CD8-positive, alpha-beta memory T cell (primary cell): Measurements from ENCODE around the gene KLHL24. TPM values are rescaled to one million over a fixed set of nuclear protein-coding genes. Genes with fewer than 3 reads are reported as not detected.
"Not testable (repeated sequence)": the region's sequence is repeated elsewhere in the genome, so short reads cannot be mapped to it uniquely, and the experiment has no call there.

Source experiments
- CTCF ChIA-PET: fragments of 350-600 bp; sonication (Branson Sonifier 250); formaldehyde crosslinking; loops from one replicate; lab custom pipeline; 2021; ENCODE audit warnings: antibody characterized with exemption; lab: Charles Lee
- POLR2A ChIA-PET: fragments of 350-600 bp; sonication (Branson Sonifier 250); formaldehyde crosslinking; loops from one replicate; lab custom pipeline; 2021; ENCODE audit warnings: antibody characterized with exemption; lab: Charles Lee
- DNase-seq, 5 donors: peaks; one replicate each; pipeline versions ENCODE4 v3.0.0 to v3.0.0-alpha.2; 2020 to 2022; ENCODE audit warnings: mixed read lengths in 1 of 5
- H3K27ac ChIP-seq: one replicate; pipeline ENCODE4 v1.7.0; 2013; ENCODE audit warnings: low read depth, mild to moderate bottlenecking, low read length, moderate library complexity
- H3K27me3 ChIP-seq: 2 replicates; pipeline ENCODE4 v1.7.0; 2013; ENCODE audit warnings: low read length, mild to moderate bottlenecking; ENCODE audit not compliant: insufficient read depth, poor library complexity, severe bottlenecking
- H3K36me3 ChIP-seq: 2 replicates; pipeline ENCODE4 v1.7.0; 2013; ENCODE audit warnings: mild to moderate bottlenecking, low read length, moderate library complexity; ENCODE audit not compliant: insufficient read depth
- H3K4me1 ChIP-seq: 2 replicates; pipeline ENCODE4 v1.7.0; 2013; ENCODE audit warnings: mild to moderate bottlenecking, low read length, moderate library complexity; ENCODE audit not compliant: insufficient read depth
- H3K4me3 ChIP-seq: 2 replicates; pipeline ENCODE4 v1.7.0; 2013; ENCODE audit warnings: mild to moderate bottlenecking, low read length
- H3K9me3 ChIP-seq: 2 replicates; pipeline ENCODE4 v1.7.0; 2013; ENCODE audit warnings: mild to moderate bottlenecking, low read length
- H3K27ac Mint-ChIP-seq, 8 donors: one replicate each; pipeline ENCODE4 v1.8.0; 2020 to 2021; ENCODE audit warnings: mixed read lengths in 8 of 8, mild to moderate bottlenecking in 6 of 8, inconsistent platforms in 3 of 8, moderate library complexity in 3 of 8
- H3K27me3 Mint-ChIP-seq, 2 donors: one replicate each; pipeline ENCODE4 v1.8.0; 2020 to 2021; ENCODE audit warnings: mixed read lengths in 2 of 2, mild to moderate bottlenecking in 1 of 2, moderate library complexity in 1 of 2
- H3K36me3 Mint-ChIP-seq, 3 donors: one replicate each; pipeline ENCODE4 v1.8.0; 2020 to 2021; ENCODE audit warnings: mixed read lengths in 3 of 3, inconsistent platforms in 1 of 3, mild to moderate bottlenecking in 1 of 3
- H3K4me1 Mint-ChIP-seq, 3 donors: one replicate each; pipeline ENCODE4 v1.8.0; 2020 to 2021; ENCODE audit warnings: mixed read lengths in 3 of 3, inconsistent platforms in 1 of 3, mild to moderate bottlenecking in 1 of 3
- H3K4me3 Mint-ChIP-seq, 7 donors: one replicate each; pipeline ENCODE4 v1.8.0; 2020 to 2021; ENCODE audit warnings: mixed read lengths in 7 of 7, mild to moderate bottlenecking in 6 of 7, moderate library complexity in 4 of 7, inconsistent platforms in 2 of 7
- H3K9me3 Mint-ChIP-seq, 5 donors: one replicate each; pipeline ENCODE4 v1.8.0; 2020 to 2022; ENCODE audit warnings: mixed read lengths in 5 of 5, mild to moderate bottlenecking in 3 of 5, moderate library complexity in 2 of 5, inconsistent platforms in 1 of 5
- polyA plus RNA-seq: library from polyadenylated mRNA; unstranded; fragments of 300-500 nt; fragmentation: Illumina TruSeq; gene quantifications from one replicate; pipeline ENCODE4 v1.2.3, GENCODE V29; 2021
- total RNA-seq, 2 experiments: library from RNA; stranded (reverse); gene quantifications; one replicate each; pipeline ENCODE4 v1.2.3, GENCODE V29; 2021

Gene KLHL24
- total and polyA plus RNA-seq, 3 experiments from 2014 or later, result 13.4 to 44.9 (median 16.9) TPM

GRCh38 chr3:183626877-183627594 is 8.4 kb upstream of the KLHL24 start:
- Histone ChIP-seq H3K4me3 (no peak overlapping the region), H3K9me3 (no peaks in the 10 kb centered on the region), H3K27ac (no peak overlapping the region), H3K36me3 (no peaks in the 10 kb centered on the region), H3K27me3 (no peaks in the 10 kb centered on the region), H3K4me1 (no peaks in the 10 kb centered on the region)
- peaks cover 0 to 2% (median 0%) of the 10 kb centered on the region in 5 donors for H3K9me3 Mint-ChIP-seq
- H3K36me3 Mint-ChIP-seq, result peaks cover 0 to 5% (median 0%) of the 10 kb centered on the region in 3 donors
- DNase-seq, result no peak
- peaks cover 0 to 8% of the 10 kb centered on the region in 2 donors for H3K27me3 Mint-ChIP-seq
- POLR2A ChIA-PET, result no interaction called here
- no peaks in the 10 kb centered on the region for H3K4me1 Mint-ChIP-seq
- H3K4me3 Mint-ChIP-seq, result no peak overlapping the region
- no peak overlapping the region for H3K27ac Mint-ChIP-seq
- CTCF ChIA-PET, result interaction anchor here (1.3 kb wide), 1 partner anchor 35 kb away, joined by 3 read pairs; no protein-coding TSS in a partner anchor

- H3K27ac ChIP-seq, result no peak overlapping the region
- ChIA-PET POLR2A (no interaction called here), CTCF (interaction anchor here (1.4 kb wide), 1 partner anchor 160 kb away, joined by 3 read pairs; no protein-coding TSS in a partner anchor)
- peaks cover under 1% of the 10 kb centered on the region for H3K4me1 ChIP-seq
- no peak for DNase-seq
- H3K36me3 ChIP-seq, result no peaks in the 10 kb centered on the region
- H3K4me3 ChIP-seq, result no peak overlapping the region
- H3K27me3 Mint-ChIP-seq, result peaks cover 0 to 8% of the 10 kb centered on the region in 2 donors
- peaks cover 3 to 6% (median 4%) of the 10 kb centered on the region in 3 donors for H3K4me1 Mint-ChIP-seq
- no peaks in the 10 kb centered on the region for H3K27me3 ChIP-seq
- H3K9me3 ChIP-seq, result no peaks in the 10 kb centered on the region
- H3K36me3 Mint-ChIP-seq, result peaks cover 0 to 5% (median 0%) of the 10 kb centered on the region in 3 donors
- no peaks in the 10 kb centered on the region for H3K9me3 Mint-ChIP-seq
- peak overlapping the region in 1 of 7 donors; percentile 1 for H3K4me3 Mint-ChIP-seq
- peak overlapping the region in 1 of 8 donors; percentile 56 for H3K27ac Mint-ChIP-seq
These were observed 5.7 kb upstream of the KLHL24 start for GRCh38 chr3:183629546-183630301.

- Mint-ChIP-seq H3K4me3 (peak overlapping the region in 1 of 7 donors; percentile 78), H3K9me3 (no peaks in the 10 kb centered on the region), H3K36me3 (peaks cover 0 to 9% (median 5%) of the 10 kb centered on the region in 3 donors), H3K4me1 (peaks cover 5 to 11% (median 11%) of the 10 kb centered on the region in 3 donors), H3K27ac (peak overlapping the region in 1 of 8 donors; percentile 52), H3K27me3 (peaks cover 0 to 8% of the 10 kb centered on the region in 2 donors)
- H3K27me3 ChIP-seq, result no peaks in the 10 kb centered on the region
- H3K36me3 ChIP-seq, result no peaks in the 10 kb centered on the region
- ChIA-PET CTCF (no interaction called here), POLR2A (no interaction called here)
- no peak for DNase-seq
- H3K4me1 ChIP-seq, result peaks cover 5% of the 10 kb centered on the region
- no peak overlapping the region for H3K4me3 ChIP-seq
- no peaks in the 10 kb centered on the region for H3K9me3 ChIP-seq
- no peak overlapping the region for H3K27ac ChIP-seq
These were observed 3.7 kb upstream of the KLHL24 start for GRCh38 chr3:183631715-183632114.

- CTCF ChIA-PET, DNase-seq, H3K4me3 ChIP-seq, H3K27ac ChIP-seq, H3K9me3 ChIP-seq, H3K27me3 Mint-ChIP-seq, POLR2A ChIA-PET, H3K9me3 Mint-ChIP-seq, H3K36me3 ChIP-seq, H3K27me3 ChIP-seq: not testable (repeated sequence)
- peak overlapping the region in 1 of 7 donors; percentile 78 for H3K4me3 Mint-ChIP-seq
- H3K4me1 Mint-ChIP-seq, result peaks cover 13 to 21% (median 20%) of the 10 kb centered on the region in 3 donors
- H3K36me3 Mint-ChIP-seq, result peaks cover 0 to 12% (median 5%) of the 10 kb centered on the region in 3 donors
- peaks cover 13% of the 10 kb centered on the region for H3K4me1 ChIP-seq
- H3K27ac Mint-ChIP-seq, result peak overlapping the region in 1 of 8 donors; percentile 52
These were observed 2.7 kb upstream of the KLHL24 start for GRCh38 chr3:183632725-183633124.

GRCh38 chr3:183634707-183635106 is 716 bp upstream of the KLHL24 start:
- CTCF ChIA-PET, result interaction anchor here (1.1 to 1.4 kb wide), 4 partner anchors 10 to 133 kb away, joined by 3 to 5 read pairs (median 4); no protein-coding TSS in a partner anchor
- Mint-ChIP-seq H3K4me1 (peaks cover 18 to 33% (median 29%) of the 10 kb centered on the region in 3 donors), H3K27ac (peak overlapping the region; percentile 75 to 98 (median 96)), H3K36me3 (peaks cover 0 to 15% (median 0%) of the 10 kb centered on the region in 3 donors), H3K9me3 (no peaks in the 10 kb centered on the region), H3K27me3 (no peaks in the 10 kb centered on the region), H3K4me3 (peak overlapping the region; percentile 94 to 100 (median 95))
- Histone ChIP-seq H3K36me3 (no peaks in the 10 kb centered on the region), H3K4me3 (peak overlapping the region; percentile 94), H3K27me3 (no peaks in the 10 kb centered on the region), H3K27ac (peak overlapping the region; percentile 96), H3K4me1 (peaks cover 24% of the 10 kb centered on the region), H3K9me3 (no peaks in the 10 kb centered on the region)
- POLR2A ChIA-PET, result interaction anchor here (0.6 to 1.9 kb wide), 4 partner anchors 63 to 1285 kb away, joined by 3 to 10 read pairs (median 4); partner anchors contain the start of genes MCF2L2 and YEATS2
- no peak for DNase-seq

- Histone ChIP-seq H3K27ac (peak overlapping the region; percentile 96), H3K27me3 (no peaks in the 10 kb centered on the region), H3K36me3 (no peaks in the 10 kb centered on the region), H3K9me3 (no peaks in the 10 kb centered on the region), H3K4me1 (peaks cover 26% of the 10 kb centered on the region), H3K4me3 (peak overlapping the region; percentile 94)
- DNase-seq, result no peak
- Mint-ChIP-seq H3K27me3 (no peaks in the 10 kb centered on the region), H3K4me1 (peaks cover 20 to 37% (median 33%) of the 10 kb centered on the region in 3 donors), H3K9me3 (no peaks in the 10 kb centered on the region), H3K36me3 (peaks cover 0 to 15% (median 0%) of the 10 kb centered on the region in 3 donors), H3K27ac (peak overlapping the region; percentile 92 to 98 (median 96)), H3K4me3 (peak overlapping the region; percentile 94 to 100 (median 95))
- ChIA-PET POLR2A (interaction anchor here (0.6 to 2.6 kb wide), 7 partner anchors 13 to 1285 kb away, joined by 3 to 39 read pairs (median 5); partner anchors contain the start of genes KLHL6, MCF2L2 and YEATS2), CTCF (interaction anchor here (1.1 to 1.4 kb wide), 3 partner anchors 10 to 132 kb away, joined by 3 to 5 read pairs (median 4); no protein-coding TSS in a partner anchor)
These were observed 354 bp upstream of the KLHL24 start for GRCh38 chr3:183635107-183635430.

- H3K4me1 ChIP-seq, result peaks cover 29% of the 10 kb centered on the region
- Mint-ChIP-seq H3K4me1 (peaks cover 26 to 47% (median 38%) of the 10 kb centered on the region in 3 donors), H3K36me3 (peaks cover 0 to 16% (median 0%) of the 10 kb centered on the region in 3 donors), H3K27me3 (no peaks in the 10 kb centered on the region), H3K4me3 (peak overlapping the region; percentile 94 to 100 (median 95)), H3K9me3 (no peaks in the 10 kb centered on the region), H3K27ac (peak overlapping the region; percentile 92 to 98 (median 97))
- peak overlapping the region; percentile 96 for H3K27ac ChIP-seq
- POLR2A ChIA-PET, result interaction anchor here (0.5 to 2.6 kb wide), 15 partner anchors 10 to 209 kb away, joined by 3 to 39 read pairs (median 4); partner anchors contain the start of genes KLHL6, MCF2L2 and YEATS2
- H3K4me3 ChIP-seq, result peak overlapping the region; percentile 94
- no peaks in the 10 kb centered on the region for H3K36me3 ChIP-seq
- no peaks in the 10 kb centered on the region for H3K9me3 ChIP-seq
- peak; percentile 86 to 95 (median 92) for DNase-seq
- CTCF ChIA-PET, result interaction anchor here (0.7 to 1.5 kb wide), 5 partner anchors 11 to 248 kb away, joined by 3 to 5 read pairs (median 3); partner anchors contain the start of genes PARL and YEATS2
- H3K27me3 ChIP-seq, result no peaks in the 10 kb centered on the region
These were observed 1.0 kb downstream of the KLHL24 start for GRCh38 chr3:183636221-183637105.
